HG03060 (cell line): ENCODE data around the gene ALOXE3.

Experiments
- ATAC-seq: cut with Tn5 transposase; IDR thresholded peaks from one replicate; pipeline ENCODE4 v1.9.1; 2021; ENCODE audit warnings: low read depth, moderate number of reproducible peaks; ENCODE audit not compliant: unreplicated experiment

ALOXE3 gene

GRCh38 chr17:8154608-8155155, 36.4 kb upstream of the ALOXE3 start:
- no peak for ATAC-seq

- ATAC-seq: no peak
Observed at GRCh38 chr17:8153957-8154607, 35.8 kb upstream of the ALOXE3 start.

GRCh38 chr17:8153525-8153956, 35.2 kb upstream of the ALOXE3 start:
- no peak for ATAC-seq

- no peak for ATAC-seq
Observed at GRCh38 chr17:8153031-8153451, 34.7 kb upstream of the ALOXE3 start.

GRCh38 chr17:8152112-8152775, 33.9 kb upstream of the ALOXE3 start, which contains the start of gene PER1:
PER1 (minus strand) TSS chr17:8152404; CDS start chr17:8150706, 1,698 bp downstream.
- no peak for ATAC-seq

- ATAC-seq: no peak
Observed at GRCh38 chr17:8151641-8152111, 33.4 kb upstream of the ALOXE3 start.

GRCh38 chr17:8151120-8151640, 32.9 kb upstream of the ALOXE3 start:
- ATAC-seq: no peak

GRCh38 chr17:8150194-8151119, 32.1 kb upstream of the ALOXE3 start:
- no peak for ATAC-seq

- ATAC-seq: no peak
Observed at GRCh38 chr17:8149419-8150193, 31.3 kb upstream of the ALOXE3 start.

GRCh38 chr17:8148560-8148959, 30.2 kb upstream of the ALOXE3 start:
- ATAC-seq: no peak

- ATAC-seq: no peak
Observed at GRCh38 chr17:8147805-8148404, 29.6 kb upstream of the ALOXE3 start.

GRCh38 chr17:8147141-8147804, 29.0 kb upstream of the ALOXE3 start:
- no peak for ATAC-seq

- no peak for ATAC-seq
Observed at GRCh38 chr17:8146381-8147140, 28.2 kb upstream of the ALOXE3 start.

- ATAC-seq: no peak
Observed at GRCh38 chr17:8145811-8146210, 27.5 kb upstream of the ALOXE3 start.

GRCh38 chr17:8144401-8145231, 26.3 kb upstream of the ALOXE3 start:
- ATAC-seq: no peak

- no peak for ATAC-seq
Observed at GRCh38 chr17:8143581-8144400, 25.5 kb upstream of the ALOXE3 start.
